SK-N-SH (cell line): ENCODE data around the gene SLC16A5. TPM values are rescaled to one million over a fixed set of nuclear protein-coding genes. Genes with fewer than 3 reads are reported as not detected.

Experiments used
- CTCF ChIA-PET: fragments of 300-600, 350-600 bp; formaldehyde crosslinking; extraction: SDS; loops from one replicate; lab custom pipeline; 2021; lab: Yijun Ruan, JAX
- POLR2A ChIA-PET: fragments of 350-600 bp; sonication (Branson Sonifier 250); formaldehyde crosslinking; extraction: SDS; loops from one replicate; lab custom pipeline; 2020; ENCODE audit warnings: antibody characterized with exemption, inconsistent platforms; lab: Yijun Ruan, JAX
- DNase-seq: peaks from one replicate; pipeline ENCODE4 v3.0.0; 2012
- H2AFZ ChIP-seq: fragments of 200-600 bp; sonication (generic); 2 replicates; pipeline ENCODE4 v1.8.1; 2016; ENCODE audit warnings: antibody characterized with exemption, mild to moderate bottlenecking, low read depth
- H3F3A ChIP-seq: fragments of 200-600 bp; sonication (generic); replicated peaks from 2 replicates; pipeline ENCODE3; 2016; ENCODE audit warnings: antibody characterized with exemption, mild to moderate bottlenecking; ENCODE audit not compliant: insufficient read depth
- H3K27ac ChIP-seq, 2 experiments: fragments of 200-500 bp in 1 of 2; fragments of 200-600 bp in 1 of 2; sonication (Bioruptor generic) in 1 of 2; sonication (generic), shearing (Covaris generic) in 1 of 2; 2 replicates each; pipeline versions ENCODE4 v1.5.1 to v1.6.1; 2014 to 2016; ENCODE audit warnings: low read depth in 2 of 2, inconsistent platforms in 1 of 2, low read length in 1 of 2, mild to moderate bottlenecking in 1 of 2, mixed read lengths in 1 of 2
- H3K27me3 ChIP-seq: fragments of 200-600 bp; sonication (generic), shearing (Covaris generic); 2 replicates; pipeline ENCODE4 v1.6.1; 2016; ENCODE audit warnings: mixed run types; ENCODE audit not compliant: insufficient read depth
- H3K36me3 ChIP-seq, 2 experiments: fragments of 200-500 bp in 1 of 2; fragments of 200-600 bp in 1 of 2; sonication (Bioruptor generic) in 1 of 2; sonication (generic) in 1 of 2; replicated peaks in 1 of 2; 2 replicates each; pipeline versions ENCODE3 to v1.5.1; 2014 to 2016; ENCODE audit warnings: low read length in 1 of 2, mild to moderate bottlenecking in 1 of 2; ENCODE audit not compliant: insufficient read depth in 2 of 2, control insufficient read depth in 1 of 2
- H3K4me1 ChIP-seq, 2 experiments: fragments of 200-500 bp in 1 of 2; fragments of 200-600 bp in 1 of 2; sonication (Bioruptor generic) in 1 of 2; sonication (generic), shearing (Covaris generic) in 1 of 2; 2 replicates each; pipeline versions ENCODE4 v1.5.1 to v1.6.1; 2014 to 2016; ENCODE audit warnings: low read depth in 1 of 2, low read length in 1 of 2, mixed run types in 1 of 2; ENCODE audit not compliant: insufficient read depth in 2 of 2, control insufficient read depth in 1 of 2
- H3K4me2 ChIP-seq: fragments of 200-600 bp; sonication (generic), shearing (Covaris generic); 2 replicates; pipeline ENCODE4 v1.6.1; 2017; ENCODE audit warnings: mixed run types
- H3K4me3 ChIP-seq, 2 experiments: fragments of 200-500 bp in 1 of 2; fragments of 200-600 bp in 1 of 2; sonication (Bioruptor generic) in 1 of 2; sonication (generic), shearing (Covaris generic) in 1 of 2; 2 replicates each; pipeline versions ENCODE4 v1.5.1 to v1.8.1; 2014 to 2016; ENCODE audit warnings: low read depth in 2 of 2, inconsistent platforms in 1 of 2, low read length in 1 of 2, mild to moderate bottlenecking in 1 of 2, mixed read lengths in 1 of 2, moderate library complexity in 1 of 2
- H3K79me2 ChIP-seq: fragments of 200-600 bp; sonication (generic); 2 replicates; pipeline ENCODE4 v1.8.1; 2017; ENCODE audit warnings: mild to moderate bottlenecking; ENCODE audit not compliant: insufficient read depth
- H3K9ac ChIP-seq: fragments of 200-600 bp; sonication (generic); 2 replicates; pipeline ENCODE4 v1.6.1; 2017; ENCODE audit warnings: mixed run types
- H3K9me2 ChIP-seq: fragments of 200-600 bp; sonication (generic); 2 replicates; pipeline ENCODE4 v1.6.1; 2017; ENCODE audit warnings: mixed run types
- H3K9me3 ChIP-seq: fragments of 200-600 bp; sonication (generic); 2 replicates; pipeline ENCODE4 v1.6.1; 2017; ENCODE audit warnings: mixed run types, mild to moderate bottlenecking, moderate library complexity
- H4K20me1 ChIP-seq: fragments of 200-600 bp; sonication (generic); 2 replicates; pipeline ENCODE4 v1.6.1; 2017; ENCODE audit warnings: mild to moderate bottlenecking, mixed run types; ENCODE audit not compliant: insufficient read depth
- FOXM1 ChIP-seq: IDR thresholded peaks from 2 replicates; pipeline ENCODE4 v1.4.0; 2012; ENCODE audit warnings: low read depth, mild to moderate bottlenecking
- GATA2 ChIP-seq: sonication (generic); formaldehyde crosslinking; IDR thresholded peaks from 2 replicates; pipeline ENCODE4 v1.5.0; 2020; ENCODE audit warnings: mild to moderate bottlenecking, missing genetic modification reagents
- MAX ChIP-seq: IDR thresholded peaks from 2 replicates; pipeline ENCODE4 v1.4.0; 2012; ENCODE audit warnings: low read depth
- MXI1 ChIP-seq: IDR thresholded peaks from 2 replicates; pipeline ENCODE4 v1.6.1; 2012; ENCODE audit warnings: mild to moderate bottlenecking, low read depth, low read length, improper control_type of control experiment
- NFIC ChIP-seq: IDR thresholded peaks from 2 replicates; pipeline ENCODE4 v1.4.0; 2012; ENCODE audit warnings: borderline replicate concordance
- NRF1 ChIP-seq: IDR thresholded peaks from 2 replicates; pipeline ENCODE4 v1.6.1; 2012; ENCODE audit warnings: low read depth, mild to moderate bottlenecking, low read length
- PBX3 ChIP-seq: IDR thresholded peaks from 2 replicates; pipeline ENCODE4; 2012
- POLR2AphosphoS5 ChIP-seq: IDR thresholded peaks from 2 replicates; pipeline ENCODE4 v1.6.1; 2012; ENCODE audit warnings: low read depth, low read length
- RAD21 ChIP-seq: IDR thresholded peaks from 2 replicates; pipeline ENCODE4 v1.6.1; 2012; ENCODE audit warnings: mild to moderate bottlenecking, low read length
- TEAD4 ChIP-seq: IDR thresholded peaks from 2 replicates; pipeline ENCODE4 v1.4.0; 2012; ENCODE audit warnings: mild to moderate bottlenecking, borderline replicate concordance; ENCODE audit not compliant: insufficient read depth
- USF1 ChIP-seq: IDR thresholded peaks from 2 replicates; pipeline ENCODE4 v1.4.0; 2012; ENCODE audit warnings: low read depth, borderline replicate concordance
- USF2 ChIP-seq: fragments of 150-350 bp; IDR thresholded peaks from 2 replicates; pipeline ENCODE4 v1.6.1; 2017; ENCODE audit warnings: antibody characterized with exemption, low read length, low read depth, borderline replicate concordance
- WGBS: methylation state at CpG from one replicate; pipeline ENCODE4 v1.1.6; 2017; ENCODE audit warnings: low lambda C conversion rate; 5-methylcytosine and 5-hydroxymethylcytosine counted together
- polyA plus RNA-seq, 3 experiments: library from polyadenylated mRNA; depleted of rRNA; stranded (reverse); fragments of >200 nt; gene quantifications; 2 replicates each; pipeline ENCODE4 v1.2.3, GENCODE V29; 2012
- TF ChIP-seq, protein P1 (sequence below): fragments of 150-350 bp; IDR thresholded peaks from 2 replicates; pipeline ENCODE4 v1.6.1; 2016; ENCODE audit warnings: mild to moderate bottlenecking, low read depth, low read length

Gene SLC16A5
- polyA plus RNA-seq, 1 of the 3 experiments (the other 2 are of a cell fraction), result 0.03 TPM

- 86% methylated on average over 13 of the region's 13 CpGs for WGBS
- no peak for DNase-seq
- no peaks in the 10 kb centered on the region for H3K36me3 ChIP-seq
- H2AFZ ChIP-seq, result no peak overlapping the region
- TF ChIP-seq POLR2AphosphoS5, result no peak
- TF ChIP-seq MXI1, result no peak
- no peak for TF ChIP-seq USF2
- no peak for TF ChIP-seq NFIC
- no peak for TF ChIP-seq PBX3
- TF ChIP-seq, protein P1, sequence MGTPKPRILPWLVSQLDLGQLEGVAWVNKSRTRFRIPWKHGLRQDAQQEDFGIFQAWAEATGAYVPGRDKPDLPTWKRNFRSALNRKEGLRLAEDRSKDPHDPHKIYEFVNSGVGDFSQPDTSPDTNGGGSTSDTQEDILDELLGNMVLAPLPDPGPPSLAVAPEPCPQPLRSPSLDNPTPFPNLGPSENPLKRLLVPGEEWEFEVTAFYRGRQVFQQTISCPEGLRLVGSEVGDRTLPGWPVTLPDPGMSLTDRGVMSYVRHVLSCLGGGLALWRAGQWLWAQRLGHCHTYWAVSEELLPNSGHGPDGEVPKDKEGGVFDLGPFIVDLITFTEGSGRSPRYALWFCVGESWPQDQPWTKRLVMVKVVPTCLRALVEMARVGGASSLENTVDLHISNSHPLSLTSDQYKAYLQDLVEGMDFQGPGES, result no peak
- TF ChIP-seq NRF1, result no peak
- TF ChIP-seq GATA2 (CRISPR knock-in tag), result no peak
- no peak for TF ChIP-seq USF1
- no peak for TF ChIP-seq FOXM1
- TF ChIP-seq RAD21, result no peak
- TF ChIP-seq TEAD4, result no peak
- no peak for TF ChIP-seq MAX
- H3K4me2 ChIP-seq, result no peak overlapping the region
- H3K9me2 ChIP-seq, result no peaks in the 10 kb centered on the region
- H3K9me3 ChIP-seq, result no peaks in the 10 kb centered on the region
- H3K9ac ChIP-seq, result no peak overlapping the region
- H3K27ac ChIP-seq, result no peak overlapping the region
- H3K4me3 ChIP-seq, result no peak overlapping the region
- peaks cover 10 to 18% of the 10 kb centered on the region in 2 experiments; a peak in 3 of 4 replicates for H3K4me1 ChIP-seq
- H3K79me2 ChIP-seq, result no peaks in the 10 kb centered on the region
- ChIA-PET POLR2A (no interaction called here), CTCF (interaction anchor here (0.6 to 1.6 kb wide), 7 partner anchors 9 to 422 kb away, joined by 3 to 8 read pairs (median 3); no protein-coding TSS in a partner anchor)
- no peaks in the 10 kb centered on the region for H4K20me1 ChIP-seq
- H3K27me3 ChIP-seq, result no peaks in the 10 kb centered on the region
- H3F3A ChIP-seq, result peaks cover 4% of the 10 kb centered on the region
Observed at GRCh38 chr17:75081611-75082540, 5.9 kb upstream of the SLC16A5 start.
